ENCODE measurements around the gene MYO1B. TPM values are rescaled to one million over a fixed set of nuclear protein-coding genes. Genes with fewer than 3 reads are reported as not detected.

Gene MYO1B
- total RNA-seq, 5 donors from 2014 or later (not counting 1 experiment from before 2014, with no cell fraction given), result 0.39 to 1.3 (median 0.73) TPM

DNA sequence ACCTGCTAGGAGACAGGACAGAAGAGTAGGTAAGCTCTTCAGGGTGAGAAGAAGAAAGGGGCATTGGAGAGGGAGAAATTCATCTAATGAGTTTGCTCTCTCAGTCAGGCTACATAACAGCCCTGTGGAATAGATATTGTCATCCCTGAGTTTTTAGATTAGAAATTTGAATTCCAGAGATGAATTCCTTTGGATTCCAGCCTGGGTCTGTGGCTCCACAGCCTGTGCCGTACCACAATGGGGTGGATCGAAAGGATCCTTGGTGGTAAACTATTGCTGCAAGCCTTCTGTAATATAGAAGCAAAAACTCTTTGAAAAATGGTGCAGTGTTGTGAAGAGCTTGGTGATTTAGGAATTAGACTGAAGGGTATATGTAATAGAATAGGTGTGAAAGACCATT lies 21.0 kb downstream of the MYO1B start:
- Histone ChIP-seq H3K27me3 (replicated peaks in 1 of 2; ENCODE audit: control insufficient read depth in 2 of 2, extremely low read depth in 1 of 2, insufficient read depth in 2 of 2, low read length in 1 of 2) (no peaks in the 10 kb centered on the region), H3K9me3 (no peaks in the 10 kb centered on the region), H3K27ac (ENCODE audit: low read length) (no peak overlapping the region), H3K36me3 (ENCODE audit: control insufficient read depth in 2 of 2, extremely low read depth in 1 of 2, insufficient read depth in 1 of 2, low read length in 1 of 2) (no peaks in the 10 kb centered on the region), H3K4me3 (ENCODE audit: control insufficient read depth in 1 of 2, extremely low read depth in 1 of 2, low read length in 1 of 2) (no peak overlapping the region), H3K4me1 (ENCODE audit: control insufficient read depth in 1 of 2, extremely low read depth in 1 of 2, insufficient read depth in 2 of 2, low read length in 2 of 2) (no peaks in the 10 kb centered on the region)
- ATAC-seq (replicated peaks in 1 of 4) (no peak), DNase-seq (no peak)
- 100% methylated on average over 2 of the region's 2 CpGs for WGBS (ENCODE audit: insufficient coverage)
- Mint-ChIP-seq H3K9me3 (no peaks in the 10 kb centered on the region), H3K4me1 (no peaks in the 10 kb centered on the region), H3K27ac (no peak overlapping the region), H3K4me3 (no peak overlapping the region), H3K27me3 (peaks cover 7 to 8% of the 10 kb centered on the region in 2 donors), H3K36me3 (no peaks in the 10 kb centered on the region)
- CTCF ChIA-PET, result interaction anchor here in 1 of 2 donors (0.8 kb wide), 1 partner anchor 53 kb away, joined by 3 read pairs; no protein-coding TSS in a partner anchor
- POLR2A ChIA-PET, result no interaction called here

DNA sequence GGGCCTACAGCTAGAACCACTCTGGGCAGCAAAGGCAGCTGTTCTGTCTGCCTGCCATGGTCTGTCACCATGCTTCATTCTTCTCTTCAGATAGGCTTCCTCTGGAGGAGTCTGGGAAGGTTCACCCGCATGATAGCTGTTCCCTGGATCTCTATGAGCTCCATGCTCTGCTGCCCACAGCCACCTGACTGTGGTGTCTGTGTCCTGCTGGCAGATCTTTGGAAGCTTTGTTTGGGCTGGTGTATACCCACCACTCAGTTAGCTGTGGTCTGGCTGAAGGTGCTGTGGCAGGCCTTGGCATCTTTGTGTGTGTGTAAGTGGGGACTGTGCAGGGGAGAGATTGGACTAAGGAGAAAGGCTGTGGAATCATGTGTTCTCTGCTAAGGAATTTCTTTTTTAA lies 23.4 kb downstream of the MYO1B start:
- no peaks in the 10 kb centered on the region for H3K36me3 ChIP-seq (ENCODE audit: control insufficient read depth in 2 of 2, extremely low read depth in 1 of 2, insufficient read depth in 1 of 2, low read length in 1 of 2)
- Mint-ChIP-seq H3K27me3 (peaks cover 7 to 8% of the 10 kb centered on the region in 2 donors), H3K9me3 (no peaks in the 10 kb centered on the region), H3K4me1 (peaks cover 0 to under 1% (median 0%) of the 10 kb centered on the region in 3 donors), H3K4me3 (no peak overlapping the region), H3K27ac (no peak overlapping the region), H3K36me3 (no peaks in the 10 kb centered on the region)
- WGBS (ENCODE audit: insufficient coverage), result 100% methylated on average over 1 of the region's 1 CpG
- DNase-seq, result no peak
- H3K4me1 ChIP-seq (ENCODE audit: control insufficient read depth in 1 of 2, extremely low read depth in 1 of 2, insufficient read depth in 2 of 2, low read length in 2 of 2), result no peaks in the 10 kb centered on the region
- ChIA-PET POLR2A (no interaction called here), CTCF (interaction anchor here in 1 of 2 donors (0.6 kb wide), 1 partner anchor 107 kb away, joined by 3 read pairs; no protein-coding TSS in a partner anchor)
- no peak for ATAC-seq (replicated peaks in 1 of 4)
- no peak overlapping the region for H3K4me3 ChIP-seq (ENCODE audit: control insufficient read depth in 1 of 2, extremely low read depth in 1 of 2, low read length in 1 of 2)
- H3K27ac ChIP-seq (ENCODE audit: low read length), result no peak overlapping the region
- H3K9me3 ChIP-seq, result no peaks in the 10 kb centered on the region
- H3K27me3 ChIP-seq (replicated peaks in 1 of 2; ENCODE audit: control insufficient read depth in 2 of 2, extremely low read depth in 1 of 2, insufficient read depth in 2 of 2, low read length in 1 of 2), result no peaks in the 10 kb centered on the region

DNA sequence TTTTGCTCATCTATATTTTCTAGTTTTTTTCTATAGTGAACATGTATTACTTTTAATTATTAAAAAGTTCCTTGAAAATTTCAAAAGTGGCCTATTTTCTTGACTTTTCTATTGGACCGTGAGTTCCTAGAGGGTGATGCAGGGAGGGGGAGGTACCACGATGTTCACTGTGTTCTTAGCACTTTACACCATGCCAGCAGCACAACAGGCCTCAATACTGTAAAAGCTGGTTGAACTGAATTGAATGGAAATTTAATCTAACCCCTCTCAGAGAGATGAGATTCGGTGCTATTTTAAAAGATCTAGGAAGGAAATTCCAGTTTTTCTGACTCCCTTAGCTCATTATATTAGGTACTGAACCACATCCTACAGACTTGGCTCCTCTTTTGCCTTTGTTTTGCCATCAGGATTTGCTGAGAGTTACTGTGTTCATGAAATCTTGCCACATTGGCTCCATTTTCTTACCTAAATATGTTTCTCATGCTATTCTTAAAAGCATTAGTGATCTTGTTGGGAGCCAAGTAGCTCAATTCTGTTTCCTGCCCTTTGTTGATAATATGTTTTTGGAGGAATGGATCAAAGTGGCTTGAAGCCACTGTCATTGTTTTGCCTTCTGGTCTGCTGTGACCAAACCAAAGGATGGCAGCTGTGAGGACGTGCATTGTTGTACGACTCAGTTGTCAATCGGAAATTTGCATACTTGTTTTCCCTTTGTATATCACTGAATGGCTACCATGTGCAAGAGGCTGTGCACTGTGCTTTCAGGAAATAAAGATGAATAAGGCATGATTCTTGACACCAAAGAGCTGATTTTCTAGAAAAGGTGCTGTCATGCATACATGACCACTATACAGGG lies 25.3 kb downstream of the MYO1B start:
- CTCF ChIA-PET, result no interaction called here
- Mint-ChIP-seq H3K27me3 (peaks cover 7 to 8% of the 10 kb centered on the region in 2 donors), H3K36me3 (no peaks in the 10 kb centered on the region), H3K4me3 (no peak overlapping the region), H3K9me3 (no peaks in the 10 kb centered on the region), H3K4me1 (peaks cover 0 to 2% (median 0%) of the 10 kb centered on the region in 3 donors), H3K27ac (no peak overlapping the region)
- POLR2A ChIA-PET, result no interaction called here
- DNase-seq (no peak), ATAC-seq (replicated peaks in 1 of 4) (no peak)
- H3K4me1 ChIP-seq (ENCODE audit: control insufficient read depth in 1 of 2, extremely low read depth in 1 of 2, insufficient read depth in 2 of 2, low read length in 2 of 2), result no peaks in the 10 kb centered on the region
- H3K27me3 ChIP-seq (replicated peaks in 1 of 2; ENCODE audit: control insufficient read depth in 2 of 2, extremely low read depth in 1 of 2, insufficient read depth in 2 of 2, low read length in 1 of 2), result no peaks in the 10 kb centered on the region
- whole genome bisulfite sequencing (ENCODE audit: insufficient coverage), result 83% methylated on average over 2 of the region's 6 CpGs
- H3K9me3 ChIP-seq, result no peaks in the 10 kb centered on the region
- no peak overlapping the region for H3K27ac ChIP-seq (ENCODE audit: low read length)
- H3K4me3 ChIP-seq (ENCODE audit: control insufficient read depth in 1 of 2, extremely low read depth in 1 of 2, low read length in 1 of 2), result no peak overlapping the region
- H3K36me3 ChIP-seq (ENCODE audit: control insufficient read depth in 2 of 2, extremely low read depth in 1 of 2, insufficient read depth in 1 of 2, low read length in 1 of 2), result no peaks in the 10 kb centered on the region

DNA sequence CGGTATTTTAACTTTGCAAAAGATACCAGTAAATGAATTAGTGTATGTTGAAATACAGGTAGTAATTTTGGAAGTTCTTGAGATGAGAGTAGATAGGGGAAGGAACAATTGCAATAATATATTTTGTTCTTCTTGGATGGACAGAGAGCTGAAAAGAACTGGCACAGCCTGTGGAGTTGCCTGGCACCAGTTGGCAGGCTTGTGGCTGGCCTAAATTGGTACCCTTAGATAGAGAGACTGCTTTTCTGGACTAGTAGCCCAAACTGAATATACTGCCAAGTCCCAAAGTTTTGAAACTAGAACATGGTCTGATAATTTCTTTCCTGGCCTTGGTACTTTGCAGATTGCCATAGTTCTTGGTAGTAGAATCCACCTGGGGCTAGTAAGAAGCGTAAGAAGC lies 26.9 kb downstream of the MYO1B start:
- ChIA-PET POLR2A (no interaction called here), CTCF (no interaction called here)
- Mint-ChIP-seq H3K4me3 (no peak overlapping the region), H3K4me1 (peaks cover 0 to 2% (median 0%) of the 10 kb centered on the region in 3 donors), H3K27me3 (peaks cover 12 to 14% of the 10 kb centered on the region in 2 donors), H3K9me3 (no peaks in the 10 kb centered on the region), H3K36me3 (no peaks in the 10 kb centered on the region), H3K27ac (no peak overlapping the region)
- H3K27ac ChIP-seq (ENCODE audit: low read length), result no peak overlapping the region
- ATAC-seq (replicated peaks in 1 of 4) (no peak), DNase-seq (no peak)
- no peaks in the 10 kb centered on the region for H3K4me1 ChIP-seq (ENCODE audit: control insufficient read depth in 1 of 2, extremely low read depth in 1 of 2, insufficient read depth in 2 of 2, low read length in 2 of 2)
- 86% methylated on average over 1 of the region's 2 CpGs for WGBS (ENCODE audit: insufficient coverage)
- H3K27me3 ChIP-seq (replicated peaks in 1 of 2; ENCODE audit: control insufficient read depth in 2 of 2, extremely low read depth in 1 of 2, insufficient read depth in 2 of 2, low read length in 1 of 2), result no peaks in the 10 kb centered on the region
- no peaks in the 10 kb centered on the region for H3K9me3 ChIP-seq
- no peak overlapping the region for H3K4me3 ChIP-seq (ENCODE audit: control insufficient read depth in 1 of 2, extremely low read depth in 1 of 2, low read length in 1 of 2)
- no peaks in the 10 kb centered on the region for H3K36me3 ChIP-seq (ENCODE audit: control insufficient read depth in 2 of 2, extremely low read depth in 1 of 2, insufficient read depth in 1 of 2, low read length in 1 of 2)

DNA sequence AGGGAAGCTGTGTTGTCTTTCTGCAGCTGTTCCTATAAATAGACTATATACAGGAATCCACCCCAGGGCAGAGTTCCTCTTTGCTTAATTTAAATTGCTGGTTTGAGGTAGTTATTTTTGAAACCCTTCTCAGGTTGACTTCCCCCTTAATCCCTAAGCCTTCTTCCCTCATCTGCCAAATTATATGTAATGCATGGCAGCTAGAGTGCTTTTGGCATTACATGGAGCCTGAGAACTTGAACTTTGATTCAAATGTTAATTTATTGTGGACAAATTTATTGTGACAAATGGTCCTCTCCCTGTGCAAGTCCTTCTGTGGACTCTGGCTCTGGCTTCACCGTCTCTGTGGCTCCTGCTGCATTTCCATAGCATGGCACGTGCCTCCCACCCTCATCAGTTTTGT lies 29.2 kb downstream of the MYO1B start:
- Mint-ChIP-seq H3K27me3 (peaks cover 11 to 12% of the 10 kb centered on the region in 2 donors), H3K27ac (no peak overlapping the region), H3K4me3 (no peak overlapping the region), H3K9me3 (no peaks in the 10 kb centered on the region), H3K4me1 (peaks cover 0 to 2% (median 0%) of the 10 kb centered on the region in 3 donors), H3K36me3 (no peaks in the 10 kb centered on the region)
- no peaks in the 10 kb centered on the region for H3K9me3 ChIP-seq
- DNase-seq (no peak), ATAC-seq (replicated peaks in 1 of 4) (no peak)
- WGBS (ENCODE audit: insufficient coverage), result 80% methylated on average over 1 of the region's 2 CpGs
- CTCF ChIA-PET, result no interaction called here
- POLR2A ChIA-PET, result no interaction called here
- no peak overlapping the region for H3K4me3 ChIP-seq (ENCODE audit: control insufficient read depth in 1 of 2, extremely low read depth in 1 of 2, low read length in 1 of 2)
- H3K36me3 ChIP-seq (ENCODE audit: control insufficient read depth in 2 of 2, extremely low read depth in 1 of 2, insufficient read depth in 1 of 2, low read length in 1 of 2), result no peaks in the 10 kb centered on the region
- H3K27me3 ChIP-seq (replicated peaks in 1 of 2; ENCODE audit: control insufficient read depth in 2 of 2, extremely low read depth in 1 of 2, insufficient read depth in 2 of 2, low read length in 1 of 2), result no peaks in the 10 kb centered on the region
- H3K4me1 ChIP-seq (ENCODE audit: control insufficient read depth in 1 of 2, extremely low read depth in 1 of 2, insufficient read depth in 2 of 2, low read length in 2 of 2), result no peaks in the 10 kb centered on the region
- no peak overlapping the region for H3K27ac ChIP-seq (ENCODE audit: low read length)

DNA sequence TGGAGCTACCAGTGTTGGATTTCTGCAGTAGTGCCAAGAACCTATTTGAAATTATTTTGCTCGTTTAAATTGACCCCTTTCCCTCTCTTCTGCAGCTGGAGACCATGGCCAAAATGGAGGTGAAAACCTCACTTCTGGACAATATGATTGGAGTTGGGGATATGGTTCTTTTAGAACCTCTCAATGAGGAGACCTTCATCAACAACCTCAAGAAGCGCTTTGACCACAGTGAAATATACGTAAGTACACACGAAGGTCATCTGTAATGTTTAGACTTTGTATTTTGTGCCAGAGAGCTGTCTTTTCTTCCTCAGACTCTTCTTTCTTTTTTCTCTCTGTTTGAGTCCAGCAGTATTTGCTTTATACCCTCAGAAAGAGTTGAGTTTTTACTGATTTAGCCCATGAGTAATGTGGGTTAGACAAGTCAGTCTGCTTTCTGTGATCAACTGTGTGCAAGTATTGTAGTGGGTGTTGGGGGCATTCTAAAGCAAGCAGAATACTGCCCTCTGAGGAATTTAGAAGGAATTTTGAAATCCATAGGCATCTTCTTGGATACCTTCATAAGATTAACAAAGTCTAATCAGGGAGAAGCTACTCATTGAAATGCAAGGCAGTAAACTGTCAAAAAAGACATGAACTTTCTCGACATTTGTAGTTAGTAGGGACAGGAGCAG lies 31.7 kb downstream of the MYO1B start:
- no peaks in the 10 kb centered on the region for H3K4me1 ChIP-seq (ENCODE audit: control insufficient read depth in 1 of 2, extremely low read depth in 1 of 2, insufficient read depth in 2 of 2, low read length in 2 of 2)
- H3K27me3 ChIP-seq (replicated peaks in 1 of 2; ENCODE audit: control insufficient read depth in 2 of 2, extremely low read depth in 1 of 2, insufficient read depth in 2 of 2, low read length in 1 of 2), result no peaks in the 10 kb centered on the region
- H3K9me3 Mint-ChIP-seq, result no peaks in the 10 kb centered on the region
- ATAC-seq (replicated peaks in 1 of 4) (no peak), DNase-seq (no peak)
- no peak overlapping the region for H3K27ac ChIP-seq (ENCODE audit: low read length)
- ChIA-PET POLR2A (no interaction called here), CTCF (interaction anchor here in 1 of 2 donors (0.6 kb wide), 1 partner anchor 271 kb away, joined by 5 read pairs; no protein-coding TSS in a partner anchor)
- H3K36me3 Mint-ChIP-seq, result no peaks in the 10 kb centered on the region
- H3K27ac Mint-ChIP-seq, result no peak overlapping the region
- H3K27me3 Mint-ChIP-seq, result peaks cover 7% of the 10 kb centered on the region in 2 donors
- WGBS (ENCODE audit: insufficient coverage), result no CpG with 5 or more reads among the region's 5 CpGs
- H3K9me3 ChIP-seq, result no peaks in the 10 kb centered on the region
- H3K4me1 Mint-ChIP-seq, result peaks cover 0 to 2% (median 0%) of the 10 kb centered on the region in 3 donors
- no peaks in the 10 kb centered on the region for H3K36me3 ChIP-seq (ENCODE audit: control insufficient read depth in 2 of 2, extremely low read depth in 1 of 2, insufficient read depth in 1 of 2, low read length in 1 of 2)
- H3K4me3 ChIP-seq (ENCODE audit: control insufficient read depth in 1 of 2, extremely low read depth in 1 of 2, low read length in 1 of 2), result no peak overlapping the region
- H3K4me3 Mint-ChIP-seq, result no peak overlapping the region
